ENCODE results near the gene HSPA4.

DNA sequence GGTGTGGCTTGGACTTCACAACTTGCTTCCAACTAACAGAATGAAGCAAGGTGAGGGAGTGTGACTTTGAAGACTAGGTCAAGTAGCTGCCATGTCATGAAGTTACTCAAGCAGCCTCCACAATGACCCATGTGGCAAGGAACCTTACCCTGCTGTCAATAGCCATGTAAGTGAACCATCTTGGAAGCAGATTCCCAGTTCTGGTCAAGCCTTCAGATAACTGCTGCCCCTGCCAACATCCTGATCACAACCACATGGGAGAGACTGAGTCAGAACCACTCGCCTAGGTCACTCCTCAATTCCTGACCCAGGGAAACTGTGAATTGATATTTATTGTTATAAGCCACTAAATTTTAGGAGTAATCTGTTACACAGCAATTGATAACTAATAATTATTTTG, 36.3 kb upstream of the HSPA4 start:
- TF ChIP-seq EZH2 (IDR thresholded peaks at IDR 0.05; ENCODE audit: low read length, unreplicated experiment) (no peak), CTCF (conservative IDR thresholded peaks at IDR 0.05; ENCODE audit: low read depth, low read length) (no peak)
